Uterus (tissue), 2 donors: ENCODE results near the gene COBLL1.
"Not testable (repeated sequence)": the region's sequence is repeated elsewhere in the genome, so short reads cannot be mapped to it uniquely, and the experiment has no call there.

Experiments used
- CTCF ChIP-seq, 4 experiments: fragments of 200-600 bp in 2 of 4; fragments of 450-650 bp in 2 of 4; sonication (generic) in 2 of 4; IDR thresholded peaks; one replicate each; pipeline ENCODE4 v1.5.1; 2016 to 2019; ENCODE audit warnings: antibody characterized with exemption in 4 of 4, mild to moderate bottlenecking in 2 of 4, moderate library complexity in 1 of 4
- POLR2A ChIP-seq, 2 donors: fragments of 450-650 bp; IDR thresholded peaks; one replicate each; pipeline ENCODE4 v1.6.1; 2016; ENCODE audit warnings: antibody characterized with exemption in 2 of 2, mild to moderate bottlenecking in 1 of 2, moderate library complexity in 1 of 2

DNA sequence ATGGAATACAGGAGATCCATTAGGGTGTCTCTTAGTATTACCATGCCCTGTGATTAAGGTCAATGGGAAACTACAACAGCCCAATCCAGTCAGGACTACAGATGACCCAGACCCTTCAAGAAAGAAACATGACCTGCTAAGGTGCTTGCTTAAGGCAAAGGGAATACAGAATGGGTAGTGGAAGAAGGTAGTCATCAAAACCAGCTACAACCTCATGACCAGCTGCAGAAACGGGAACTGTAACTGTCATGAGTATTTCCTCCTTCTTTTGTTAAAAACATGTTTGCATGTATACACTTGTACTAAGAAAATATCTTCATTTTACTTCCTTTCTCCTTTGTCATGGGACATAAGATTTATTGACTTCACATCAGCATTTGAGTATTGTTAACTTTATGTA is 24.8 kb upstream of the COBLL1 start:
- not testable (repeated sequence) for TF ChIP-seq CTCF, POLR2A (IDR thresholded peaks at IDR 0.05)
